ENCODE results near the gene CDCA8. TPM values are rescaled to one million over a fixed set of nuclear protein-coding genes. Genes with fewer than 3 reads are reported as not detected.

The CDCA8 gene
- total RNA-seq, 1 experiment from 2014 or later = 48.5 TPM

DNA sequence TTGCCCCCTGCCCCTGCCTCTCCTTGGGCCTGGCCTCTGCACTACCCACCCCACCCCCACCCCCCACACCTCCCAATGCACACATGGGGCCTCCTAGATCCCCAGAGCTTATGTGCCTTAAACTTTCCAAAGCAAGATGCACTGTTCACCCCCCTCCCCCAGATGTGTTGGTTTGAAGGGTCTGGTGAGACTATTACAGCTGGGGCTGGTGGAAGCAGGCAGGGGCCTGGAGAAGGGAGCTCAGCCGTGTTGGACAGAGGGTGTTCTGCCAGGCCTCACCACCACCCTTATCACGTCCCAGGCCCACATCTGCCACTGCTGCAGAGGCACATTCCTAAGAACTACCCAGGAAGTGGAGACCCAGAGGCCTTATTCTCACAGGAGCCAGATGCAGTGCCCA is 39.3 kb upstream of the CDCA8 start:
- H3T11ph ChIP-seq (ENCODE audit: low read length) = no peak overlapping the region
- peaks cover 43% of the 10 kb centered on the region for H3K27me3 Mint-ChIP-seq (ENCODE audit: low read depth)
- no peaks in the 10 kb centered on the region for H3K9me3 Mint-ChIP-seq
- no peak overlapping the region for H4K5ac ChIP-seq (ENCODE audit: insufficient read length, low read depth, low read length)
- H2AK5ac ChIP-seq (ENCODE audit: insufficient read length, low read length) = no peak overlapping the region
- H2BK12ac ChIP-seq (ENCODE audit: insufficient read length, low read depth, low read length) = no peak overlapping the region
- H3K27ac Mint-ChIP-seq = no peak overlapping the region; a peak in 1 of 7 replicates
- H3K4me1 ChIP-seq (ENCODE audit: insufficient read depth, low read length) = no peaks in the 10 kb centered on the region
- H3K36me3 Mint-ChIP-seq (ENCODE audit: insufficient read depth in 1 of 3, low read depth in 3 of 3) = no peaks in the 10 kb centered on the region
- H3K14ac ChIP-seq (ENCODE audit: insufficient read depth, low read length) = no peak overlapping the region
- H3K4me1 Mint-ChIP-seq = peaks cover 0 to 16% of the 10 kb centered on the region in 2 experiments; a peak in 3 of 4 replicates
- no peaks in the 10 kb centered on the region; the same call in 1 of the 2 replicates for H3K27me3 ChIP-seq (ENCODE audit: insufficient read depth, low read length)
- no peak overlapping the region for H3K9ac ChIP-seq (ENCODE audit: extremely low read depth, insufficient read length, low read length)
- no peak overlapping the region for H4K8ac ChIP-seq (replicated peaks; ENCODE audit: insufficient read length, low read depth, low read length)
- no peak for DNase-seq
- H3K23me2 ChIP-seq (ENCODE audit: insufficient read length, low read depth, low read length, poor library complexity, severe bottlenecking) = peaks cover 3% of the 10 kb centered on the region
- H3K23ac ChIP-seq (ENCODE audit: insufficient read length, low read depth, low read length) = no peak overlapping the region
- no peaks in the 10 kb centered on the region for H3K79me2 ChIP-seq (ENCODE audit: insufficient read depth, low read length)
- no peak overlapping the region for H3K4me2 ChIP-seq (ENCODE audit: insufficient read depth, insufficient read length, low read length)
- H4K91ac ChIP-seq (ENCODE audit: insufficient read length, low read depth, low read length) = no peak overlapping the region
- no peak overlapping the region for H3K4me3 Mint-ChIP-seq
- H2BK5ac ChIP-seq (ENCODE audit: insufficient read length, low read length) = no peak overlapping the region
- no peak overlapping the region for H2BK15ac ChIP-seq (ENCODE audit: low read depth, low read length)
- H3K9me3 ChIP-seq (ENCODE audit: control insufficient read depth, low read depth, low read length) = no peaks in the 10 kb centered on the region
- WGBS (ENCODE audit: extremely low coverage, insufficient read length, low lambda C conversion rate) = no CpG with 5 or more reads among the region's 2 CpGs
- no peak overlapping the region for H3K56ac ChIP-seq (ENCODE audit: insufficient read length, low read depth, low read length)
- H2AFZ ChIP-seq (ENCODE audit: low read length) = no peak overlapping the region
- H2BK20ac ChIP-seq (ENCODE audit: low read depth, low read length, poor library complexity, severe bottlenecking) = no peak overlapping the region
- H3K18ac ChIP-seq (ENCODE audit: insufficient read length, low read depth, low read length) = no peak overlapping the region
- no peak overlapping the region for H3K4ac ChIP-seq (ENCODE audit: low read depth, low read length)
- H2BK120ac ChIP-seq (ENCODE audit: low read depth, low read length, poor library complexity, severe bottlenecking) = no peak overlapping the region
- no peak for TF ChIP-seq CTCF (conservative IDR thresholded peaks at IDR 0.05)
- H4K20me1 ChIP-seq (ENCODE audit: control insufficient read depth, insufficient read depth, insufficient read length) = no peaks in the 10 kb centered on the region
- H3K27ac ChIP-seq (ENCODE audit: insufficient read length, low read depth, low read length) = no peak overlapping the region
- no peaks in the 10 kb centered on the region for H3K79me1 ChIP-seq (ENCODE audit: insufficient read depth, low read depth, low read length, poor library complexity, severe bottlenecking)
